ENCODE results near the gene LRRC1. TPM values are rescaled to one million over a fixed set of nuclear protein-coding genes. Genes with fewer than 3 reads are reported as not detected.

The LRRC1 gene
- total RNA-seq, 4 donors from 2014 or later, result 23.2 to 38.5 (median 28.3) TPM

DNA sequence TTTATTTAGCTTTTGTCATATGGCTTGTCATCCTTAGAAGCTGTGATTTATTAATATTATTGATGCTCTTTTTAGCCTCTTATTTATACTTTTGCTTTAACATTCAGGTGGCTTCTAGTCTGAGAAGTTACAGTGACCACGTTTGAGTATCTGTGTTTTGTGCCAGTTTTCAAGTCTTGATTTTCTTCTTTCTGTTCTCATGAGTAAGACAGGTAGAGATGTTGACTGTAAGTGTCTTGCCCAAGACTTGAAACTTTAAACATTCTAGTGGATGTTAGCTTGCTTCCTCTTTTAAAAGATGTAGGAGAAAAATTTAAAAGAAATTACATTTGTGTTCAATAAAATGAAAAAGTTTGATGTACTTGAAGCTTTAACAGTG, 122.6 kb downstream of the LRRC1 start:
- Histone ChIP-seq H3K27me3 (no peaks in the 10 kb centered on the region), H3K4me1 (peaks cover 0 to 32% (median 2%) of the 10 kb centered on the region in 3 donors), H3K9me3 (no peaks in the 10 kb centered on the region), H3K4me3 (no peak overlapping the region), H3K36me3 (peaks cover 0 to 60% (median 0%) of the 10 kb centered on the region in 3 donors), H3K27ac (peak overlapping the region in 1 of 4 donors; percentile 19)
- no peak for DNase-seq
- TF ChIP-seq POLR2A (IDR thresholded peaks at IDR 0.05), result no peak
- TF ChIP-seq, protein P1, sequence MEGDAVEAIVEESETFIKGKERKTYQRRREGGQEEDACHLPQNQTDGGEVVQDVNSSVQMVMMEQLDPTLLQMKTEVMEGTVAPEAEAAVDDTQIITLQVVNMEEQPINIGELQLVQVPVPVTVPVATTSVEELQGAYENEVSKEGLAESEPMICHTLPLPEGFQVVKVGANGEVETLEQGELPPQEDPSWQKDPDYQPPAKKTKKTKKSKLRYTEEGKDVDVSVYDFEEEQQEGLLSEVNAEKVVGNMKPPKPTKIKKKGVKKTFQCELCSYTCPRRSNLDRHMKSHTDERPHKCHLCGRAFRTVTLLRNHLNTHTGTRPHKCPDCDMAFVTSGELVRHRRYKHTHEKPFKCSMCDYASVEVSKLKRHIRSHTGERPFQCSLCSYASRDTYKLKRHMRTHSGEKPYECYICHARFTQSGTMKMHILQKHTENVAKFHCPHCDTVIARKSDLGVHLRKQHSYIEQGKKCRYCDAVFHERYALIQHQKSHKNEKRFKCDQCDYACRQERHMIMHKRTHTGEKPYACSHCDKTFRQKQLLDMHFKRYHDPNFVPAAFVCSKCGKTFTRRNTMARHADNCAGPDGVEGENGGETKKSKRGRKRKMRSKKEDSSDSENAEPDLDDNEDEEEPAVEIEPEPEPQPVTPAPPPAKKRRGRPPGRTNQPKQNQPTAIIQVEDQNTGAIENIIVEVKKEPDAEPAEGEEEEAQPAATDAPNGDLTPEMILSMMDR (IDR thresholded peaks at IDR 0.05), result no peak
- intact Hi-C loops (cut with DNase I), result no loop called here
- 14 to 17% methylated on average over 1 of the region's 1 CpG for WGBS, 2 donors

DNA sequence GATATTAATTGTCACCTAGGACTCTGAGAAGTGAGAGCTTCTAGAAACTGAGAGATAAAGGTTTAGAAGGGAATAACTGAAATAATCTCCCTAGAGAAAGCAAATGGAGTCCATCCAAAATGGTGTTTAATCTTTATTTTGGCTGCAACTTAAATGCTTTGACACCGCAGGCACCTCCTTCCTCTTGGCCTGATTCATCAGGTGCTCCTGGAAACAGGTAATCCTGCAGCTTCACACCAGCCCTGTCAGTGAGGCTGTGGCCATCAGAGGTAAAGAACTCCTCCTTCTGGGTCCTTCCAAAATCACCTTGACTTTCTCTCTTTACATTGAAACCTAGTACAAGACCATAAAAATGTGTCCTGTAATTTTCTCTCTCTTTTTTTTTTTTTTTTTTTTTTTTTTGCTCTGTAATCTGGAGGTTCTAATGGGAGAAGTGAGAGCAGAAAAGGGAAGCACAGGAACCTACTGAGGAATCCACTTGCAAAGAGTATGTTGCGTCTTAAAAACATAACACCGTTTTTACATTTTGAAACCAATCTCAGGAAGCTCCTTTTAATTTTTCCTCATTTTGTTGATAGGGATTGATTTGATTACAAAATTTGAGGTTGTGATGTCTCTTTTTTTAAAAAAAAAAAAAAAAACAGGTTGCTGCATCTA, 124.2 kb downstream of the LRRC1 start:
- no peak for DNase-seq
- Histone ChIP-seq H3K4me1 (peaks cover 0 to 35% (median 2%) of the 10 kb centered on the region in 3 donors), H3K27me3 (no peaks in the 10 kb centered on the region), H3K36me3 (peaks cover 0 to 65% (median 0%) of the 10 kb centered on the region in 3 donors), H3K27ac (peak overlapping the region in 2 of 4 donors; percentile 8 to 24), H3K9me3 (no peaks in the 10 kb centered on the region), H3K4me3 (no peak overlapping the region)
- intact Hi-C loops (cut with DNase I), result no loop called here
- TF ChIP-seq POLR2A (IDR thresholded peaks at IDR 0.05), result no peak
- TF ChIP-seq, protein P1 (IDR thresholded peaks at IDR 0.05), result no peak
- WGBS, 2 donors, result 57 to 67% methylated on average over 3 of the region's 3 CpGs

DNA sequence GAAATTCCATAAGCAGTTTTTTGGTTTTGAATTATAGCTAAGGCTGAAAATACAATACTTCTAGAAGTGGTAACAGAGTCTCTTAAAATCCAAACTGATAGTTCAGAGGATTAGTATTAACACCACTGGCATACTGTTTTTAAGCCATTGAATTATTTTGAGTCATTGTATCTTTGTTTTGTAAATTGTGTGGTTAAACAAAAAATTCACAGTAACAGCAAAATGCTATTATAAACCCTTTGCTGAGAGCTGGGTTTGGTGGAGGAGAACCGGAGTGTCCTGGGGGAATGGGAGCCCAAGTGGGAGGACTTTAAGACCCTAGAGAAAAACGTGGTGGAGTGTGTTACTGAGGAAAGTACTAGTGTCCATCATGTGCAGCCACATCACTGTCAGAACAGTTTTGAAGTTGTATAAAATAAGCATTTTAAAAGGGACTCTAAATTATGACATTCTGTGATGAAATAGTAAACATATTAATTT, 125.1 kb downstream of the LRRC1 start:
- no peak overlapping the region for H3K4me3 ChIP-seq
- TF ChIP-seq POLR2A (IDR thresholded peaks at IDR 0.05), result no peak
- TF ChIP-seq, protein P1 (IDR thresholded peaks at IDR 0.05), result no peak
- H3K4me1 ChIP-seq, result peaks cover 0 to 45% (median 5%) of the 10 kb centered on the region in 3 donors
- DNase-seq, result no peak
- 57 to 78% methylated on average over 2 of the region's 2 CpGs for WGBS, 2 donors
- H3K27me3 ChIP-seq, result no peaks in the 10 kb centered on the region
- intact Hi-C loops (cut with DNase I), result no loop called here
- H3K27ac ChIP-seq, result peak overlapping the region in 1 of 4 donors; percentile 8
- H3K9me3 ChIP-seq, result no peaks in the 10 kb centered on the region
- H3K36me3 ChIP-seq, result peaks cover 0 to 56% (median 0%) of the 10 kb centered on the region in 3 donors

DNA sequence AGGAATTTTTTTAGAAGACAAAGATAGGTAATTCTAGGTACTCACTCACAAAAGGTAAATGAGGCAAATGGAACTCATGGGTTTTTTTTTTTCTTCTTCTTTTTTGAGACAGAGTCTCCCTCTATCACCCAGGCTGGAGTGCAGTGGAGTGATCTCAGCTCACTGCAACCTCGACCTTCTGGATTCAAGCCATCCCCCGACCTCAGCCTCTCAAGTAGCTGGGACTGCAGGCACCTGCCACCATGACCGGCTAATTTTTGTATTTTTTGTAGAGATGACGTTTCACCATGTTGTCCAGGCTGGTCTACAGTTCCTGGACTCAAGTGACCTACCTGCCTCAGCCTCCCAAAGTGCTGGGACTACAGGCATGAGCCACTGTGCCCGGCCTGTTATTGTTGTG, 126.1 kb downstream of the LRRC1 start:
- Histone ChIP-seq H3K4me1 (peaks cover 3 to 54% (median 13%) of the 10 kb centered on the region in 3 donors), H3K27me3 (no peaks in the 10 kb centered on the region), H3K36me3 (peaks cover 0 to 47% (median 0%) of the 10 kb centered on the region in 3 donors), H3K27ac (no peak overlapping the region), H3K4me3 (no peak overlapping the region), H3K9me3 (no peaks in the 10 kb centered on the region)
- intact Hi-C loops (cut with DNase I), result no loop called here
- WGBS, 2 donors, result 86 to 93% methylated on average over 5 of the region's 5 CpGs
- no peak for DNase-seq
- TF ChIP-seq, protein P1 (IDR thresholded peaks at IDR 0.05), result no peak
- TF ChIP-seq POLR2A (IDR thresholded peaks at IDR 0.05), result no peak

DNA sequence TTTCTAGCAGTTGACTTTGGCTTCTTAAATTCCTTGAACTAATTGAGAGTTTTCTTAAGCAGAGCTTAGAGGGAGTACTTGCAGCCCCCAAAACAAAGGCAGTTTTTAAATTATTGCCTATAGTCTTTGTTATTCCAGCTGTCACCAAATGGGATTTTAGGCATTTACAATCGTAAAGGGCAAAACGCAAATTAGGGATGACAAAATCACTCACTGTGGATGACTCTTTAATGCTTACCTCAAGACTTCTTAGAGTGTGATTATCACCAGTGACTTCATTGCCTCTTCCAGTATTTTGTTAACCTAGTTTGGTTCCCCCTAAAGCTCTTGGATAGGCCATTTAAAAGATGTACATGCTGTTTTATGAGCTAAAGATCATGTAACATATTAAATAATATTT, 126.8 kb downstream of the LRRC1 start:
- no peaks in the 10 kb centered on the region for H3K27me3 ChIP-seq
- peaks cover 0 to 43% (median 0%) of the 10 kb centered on the region in 3 donors for H3K36me3 ChIP-seq
- TF ChIP-seq, protein P1 (IDR thresholded peaks at IDR 0.05), result no peak
- TF ChIP-seq POLR2A (IDR thresholded peaks at IDR 0.05), result no peak
- no peaks in the 10 kb centered on the region for H3K9me3 ChIP-seq
- WGBS, 2 donors, result 92 to 95% methylated on average over 2 of the region's 2 CpGs
- intact Hi-C loops (cut with DNase I), result no loop called here
- DNase-seq, result no peak
- H3K27ac ChIP-seq, result no peak overlapping the region
- H3K4me1 ChIP-seq, result peaks cover 4 to 61% (median 21%) of the 10 kb centered on the region in 3 donors
- no peak overlapping the region for H3K4me3 ChIP-seq
